HG02884 (cell line): ENCODE measurements around the gene OTOL1.

ENCODE experiments used
- ATAC-seq: cut with Tn5 transposase; IDR thresholded peaks from one replicate; pipeline ENCODE4 v1.9.1; 2021; ENCODE audit warnings: mild to moderate bottlenecking, moderate library complexity; ENCODE audit not compliant: unreplicated experiment

Gene OTOL1

DNA sequence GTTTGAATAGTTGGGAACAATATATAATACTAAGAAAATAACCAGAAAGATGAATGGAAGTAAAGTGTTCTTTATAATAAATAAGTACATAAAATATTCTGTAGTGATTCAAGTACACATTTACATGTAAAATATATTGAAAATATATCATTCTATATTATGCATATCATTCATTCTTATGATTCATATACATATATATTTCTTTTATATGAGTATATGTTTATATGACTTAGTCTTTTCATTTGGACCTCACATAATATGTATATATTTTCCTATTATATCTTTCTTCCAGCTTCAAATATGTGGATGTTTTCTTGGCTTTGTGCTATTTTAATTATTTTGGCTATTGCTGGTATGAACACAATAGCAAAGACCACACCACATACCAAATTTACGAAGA lies at the start of gene OTOL1:
Gene OTOL1, plus strand, starts transcription at position 301 of the 400 bp plus-strand sequence. Its CDS starts 0 bp downstream, at position 301.
- ATAC-seq, result no peak

DNA sequence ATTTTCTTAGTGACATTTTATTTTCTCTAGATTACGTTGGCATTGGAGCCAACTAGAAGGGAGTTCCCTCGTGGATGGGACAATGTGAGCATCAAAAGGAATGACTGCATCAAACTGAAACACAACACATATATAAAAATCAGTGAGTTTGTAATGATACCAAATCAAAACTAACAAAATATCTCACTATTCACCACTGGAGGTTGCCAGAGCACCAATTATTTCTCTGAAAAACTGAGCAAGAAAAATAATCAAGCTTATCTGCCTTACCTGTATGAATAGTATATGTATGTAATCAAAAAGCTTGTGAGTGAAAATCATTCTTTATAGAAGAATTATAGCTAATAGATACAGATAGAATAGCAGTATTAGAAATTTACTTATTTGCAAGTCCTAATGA lies 46.8 kb upstream of the OTOL1 start:
- no peak for ATAC-seq

DNA sequence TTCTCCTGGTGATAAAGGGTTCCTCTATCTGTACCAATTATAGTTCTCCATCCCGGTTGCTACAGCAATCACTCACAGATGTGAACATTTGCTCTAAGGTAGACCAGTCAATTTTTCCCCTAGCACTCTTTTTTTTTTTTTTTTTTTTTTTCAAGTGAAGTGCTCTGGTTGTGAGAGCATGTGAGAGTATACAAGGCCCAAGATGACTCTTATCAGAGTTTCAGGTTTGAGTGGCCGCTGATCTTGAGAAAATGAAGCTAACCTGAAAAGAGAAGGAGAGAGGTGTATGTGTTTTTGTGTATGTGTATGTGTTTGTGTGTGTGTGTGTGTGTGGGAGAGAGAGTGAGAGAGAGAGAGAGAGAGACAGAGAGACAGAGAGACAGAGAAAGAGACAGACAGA lies 44.4 kb upstream of the OTOL1 start:
- no peak for ATAC-seq

DNA sequence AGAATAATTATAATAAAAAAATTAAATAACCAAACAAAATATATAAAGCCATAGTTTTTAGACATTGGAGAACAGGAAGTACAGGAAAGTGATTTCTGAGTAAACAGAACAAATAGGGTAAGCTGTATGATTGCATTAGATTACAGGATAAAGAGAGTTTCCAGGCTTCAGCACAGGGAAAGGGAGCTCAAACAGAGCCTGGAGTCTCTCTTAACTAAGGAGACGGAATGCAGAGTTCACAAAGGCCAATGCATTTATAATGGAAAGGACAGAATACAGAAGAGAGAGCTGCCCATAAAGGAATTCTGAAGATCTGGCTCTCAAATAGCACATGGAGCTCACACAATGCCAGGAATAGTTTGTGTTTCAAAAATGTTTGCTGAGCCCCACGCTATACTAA lies 42.0 kb upstream of the OTOL1 start:
- ATAC-seq, result no peak

DNA sequence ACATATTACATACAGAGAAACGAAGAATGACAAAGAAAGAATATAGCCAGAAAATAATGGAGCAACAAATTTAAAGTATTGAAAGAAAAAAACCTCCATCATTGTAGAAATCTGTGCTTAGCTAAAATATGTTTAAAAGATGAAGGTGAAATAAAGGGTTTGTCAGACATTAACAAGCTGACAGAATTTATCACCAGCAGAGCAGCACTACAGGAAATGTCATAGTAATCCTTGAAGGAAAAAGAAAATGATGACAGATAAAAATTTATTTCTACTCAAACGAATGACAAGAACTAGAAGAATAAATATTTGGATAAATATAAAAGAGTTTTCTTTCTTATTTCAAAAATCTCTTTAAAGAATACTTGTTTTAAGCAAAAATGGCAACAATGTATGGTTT lies 40.6 kb upstream of the OTOL1 start:
- ATAC-seq, result no peak

DNA sequence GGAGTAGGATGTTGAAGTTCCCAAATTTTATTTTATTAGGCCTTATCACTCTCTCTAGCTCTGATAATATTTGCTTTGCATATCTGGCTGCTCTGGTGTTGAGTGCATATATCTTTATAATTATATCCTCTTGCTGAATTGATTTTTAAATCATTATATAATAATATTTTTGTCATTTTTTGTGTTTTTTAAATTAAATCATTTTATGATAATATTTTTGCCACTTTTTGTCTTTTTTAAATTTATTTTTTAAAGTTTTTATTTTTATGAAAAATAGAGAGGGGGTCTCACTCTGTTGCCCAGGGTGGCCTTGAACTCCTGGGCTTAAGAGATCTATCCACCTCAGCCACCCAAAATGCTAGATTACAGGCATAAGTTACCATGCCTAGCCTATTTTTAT lies 34.5 kb upstream of the OTOL1 start:
- ATAC-seq, result no peak

DNA sequence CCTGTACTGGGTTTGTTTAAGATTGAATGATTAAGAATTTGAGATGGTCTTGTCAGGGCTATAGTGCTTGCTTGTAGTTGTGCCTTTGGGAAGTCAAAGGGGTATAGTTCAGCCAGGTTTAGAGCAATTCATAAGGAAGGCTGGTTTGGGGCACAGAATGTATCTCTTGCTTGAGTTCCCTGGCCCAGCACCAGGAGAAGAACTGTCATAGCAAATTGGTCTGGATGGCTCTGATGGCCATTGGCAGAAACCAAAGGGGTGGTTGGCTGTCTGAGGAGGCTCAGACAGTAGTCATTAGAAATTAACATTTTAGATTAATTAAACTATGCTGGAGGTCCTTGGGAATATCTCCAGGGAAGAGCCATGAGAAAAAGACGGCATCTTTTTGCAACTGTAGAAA lies 25.4 kb upstream of the OTOL1 start:
- ATAC-seq, result no peak

DNA sequence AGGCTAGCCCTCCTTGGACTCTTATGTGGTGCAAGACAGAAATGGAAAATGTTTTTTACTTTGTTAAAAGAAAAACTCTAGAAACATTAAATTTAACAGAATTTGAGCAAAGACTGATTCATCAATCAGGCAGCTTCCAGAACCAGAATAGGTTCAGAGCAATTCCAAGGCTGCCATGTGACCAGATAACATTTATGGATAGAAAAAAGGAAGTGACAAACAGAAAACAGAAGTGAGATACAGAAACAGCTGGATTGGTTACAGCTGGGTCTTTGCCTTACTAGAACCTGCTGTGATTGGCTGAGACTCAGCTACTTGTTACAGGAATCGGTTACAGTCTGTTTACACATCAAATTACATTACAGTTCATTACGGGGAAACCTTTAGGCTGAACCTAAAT lies 22.5 kb upstream of the OTOL1 start:
- ATAC-seq, result no peak

DNA sequence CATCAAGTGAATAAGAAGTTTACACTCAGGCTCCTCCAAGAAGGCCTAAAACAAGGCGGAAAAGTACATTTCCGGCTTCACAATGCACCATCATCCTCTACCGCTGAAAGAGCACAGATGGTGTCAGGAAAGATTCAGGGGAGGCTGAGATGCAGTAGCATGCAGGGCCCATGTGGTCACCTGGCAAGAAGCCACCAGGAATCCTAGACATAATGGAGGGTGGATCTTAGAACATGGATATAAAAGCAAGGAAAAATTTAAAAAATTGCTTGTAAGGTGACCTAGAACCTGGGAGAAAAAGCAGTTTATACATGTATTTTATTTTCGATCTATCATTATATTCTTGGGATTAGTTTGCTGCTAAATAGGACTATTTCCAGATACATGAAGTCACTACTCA lies 21.9 kb upstream of the OTOL1 start:
- ATAC-seq, result no peak

DNA sequence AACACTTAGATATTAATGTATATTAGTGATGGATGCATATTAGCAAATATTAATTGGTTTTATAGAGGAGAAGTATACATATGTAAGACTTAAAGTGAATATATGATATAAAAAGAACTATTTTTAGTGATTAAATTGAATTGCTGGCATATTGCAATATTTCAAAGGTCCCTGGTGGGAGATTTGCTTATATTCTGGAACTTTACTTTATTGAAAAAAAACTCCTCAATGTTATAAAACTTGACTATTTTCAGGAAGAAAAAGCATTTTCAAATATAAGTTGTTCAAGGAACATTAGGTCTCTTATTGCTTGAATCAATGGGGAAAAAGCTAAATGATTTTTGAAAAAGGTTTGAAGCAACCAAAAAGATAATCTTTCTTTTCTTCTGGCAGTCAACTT lies 21.4 kb upstream of the OTOL1 start:
- no peak for ATAC-seq

DNA sequence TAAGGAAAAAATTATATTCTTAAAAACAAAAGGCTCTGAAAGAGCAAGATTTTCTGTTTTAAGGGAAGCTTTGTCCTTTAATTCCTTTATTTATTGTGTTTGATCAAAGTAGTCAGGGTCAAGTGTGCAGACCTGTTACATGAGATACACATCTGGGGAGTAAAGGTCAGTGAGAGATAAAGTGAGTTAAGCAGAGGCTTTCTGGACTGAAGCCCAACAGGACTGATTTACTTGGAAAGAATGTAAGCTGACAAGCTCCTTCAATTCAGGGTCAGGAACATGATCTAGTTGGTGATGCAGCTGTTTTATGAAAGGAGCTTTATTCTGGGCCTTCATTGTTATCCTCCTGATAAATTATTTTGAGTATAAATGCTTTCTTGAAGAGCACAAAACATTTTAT lies 20.7 kb upstream of the OTOL1 start:
- no peak for ATAC-seq

DNA sequence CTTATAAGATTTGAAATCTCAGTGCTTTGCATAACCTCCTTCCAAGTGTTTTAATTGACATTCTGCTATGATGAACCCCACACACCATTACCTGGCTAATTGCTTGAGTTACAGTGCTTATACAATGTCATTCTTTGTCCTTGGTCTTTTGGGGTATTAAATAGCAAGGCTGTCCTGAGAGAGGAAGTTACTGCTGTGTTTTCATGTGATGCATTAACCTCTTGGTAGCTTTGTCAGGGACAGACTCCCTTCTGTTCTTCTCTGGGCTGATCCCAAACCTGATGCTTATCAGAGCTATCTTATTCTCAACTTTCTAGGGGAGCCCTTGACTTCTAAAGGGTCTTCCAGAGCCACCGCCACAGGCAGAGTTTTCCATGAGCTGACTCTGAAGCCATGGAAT lies 12.4 kb upstream of the OTOL1 start:
- ATAC-seq, result no peak

DNA sequence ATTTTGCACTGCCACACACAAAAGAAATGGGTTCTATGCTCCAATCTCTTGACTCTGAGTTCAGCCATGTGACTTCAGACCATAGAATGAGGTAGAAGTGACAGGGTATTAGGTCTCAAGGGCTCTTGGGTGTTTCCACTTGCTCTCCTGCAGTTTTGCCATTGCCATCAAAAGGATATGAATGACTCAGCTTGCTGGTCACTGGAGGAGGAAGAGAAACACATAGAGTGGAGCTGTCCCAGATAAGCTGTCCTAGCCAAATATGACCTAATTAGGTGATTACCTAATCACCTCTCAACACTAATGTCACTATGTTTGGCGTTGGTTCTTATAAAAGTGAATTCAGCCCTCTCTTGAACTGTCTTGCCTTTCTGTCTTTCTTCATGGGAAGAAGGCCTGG lies 8.3 kb upstream of the OTOL1 start:
- peak; percentile 51 for ATAC-seq

DNA sequence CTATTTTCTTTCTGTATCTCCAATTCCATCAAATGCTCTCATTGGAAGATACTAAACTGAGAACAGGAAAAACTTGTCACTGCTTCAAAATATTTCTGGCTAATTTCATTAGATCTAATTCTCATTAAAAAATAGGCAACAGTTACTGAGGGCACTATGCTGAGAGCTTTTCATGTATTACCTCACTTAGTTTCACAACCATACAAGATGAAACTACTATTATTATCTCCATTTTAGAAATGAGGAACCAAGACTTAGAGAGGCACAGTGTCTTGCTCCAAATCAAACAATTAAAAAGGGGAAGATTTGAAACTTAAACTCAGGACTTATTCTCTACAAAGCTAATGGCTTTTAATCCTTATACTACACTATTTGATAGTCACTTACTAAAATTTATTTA lies 7.2 kb upstream of the OTOL1 start:
- ATAC-seq, result peak; percentile 95

DNA sequence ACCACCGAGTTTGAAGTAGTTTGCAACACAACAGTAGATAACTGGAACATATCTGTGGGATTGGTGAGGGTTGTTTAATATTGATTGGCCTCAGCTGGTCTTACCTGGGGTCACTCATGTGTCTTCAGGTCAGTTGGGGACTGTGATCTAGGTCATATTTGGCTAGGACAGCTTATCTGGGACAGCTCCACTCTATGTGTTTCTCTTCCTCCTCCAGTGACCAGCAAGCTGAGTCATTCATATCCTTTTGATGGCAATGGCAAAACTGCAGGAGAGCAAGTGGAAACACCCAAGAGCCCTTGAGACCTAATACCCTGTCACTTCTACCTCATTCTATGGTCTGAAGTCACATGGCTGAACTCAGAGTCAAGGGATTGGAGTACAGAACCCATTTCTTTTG lies 5.8 kb upstream of the OTOL1 start:
- ATAC-seq, result peak; percentile 44

DNA sequence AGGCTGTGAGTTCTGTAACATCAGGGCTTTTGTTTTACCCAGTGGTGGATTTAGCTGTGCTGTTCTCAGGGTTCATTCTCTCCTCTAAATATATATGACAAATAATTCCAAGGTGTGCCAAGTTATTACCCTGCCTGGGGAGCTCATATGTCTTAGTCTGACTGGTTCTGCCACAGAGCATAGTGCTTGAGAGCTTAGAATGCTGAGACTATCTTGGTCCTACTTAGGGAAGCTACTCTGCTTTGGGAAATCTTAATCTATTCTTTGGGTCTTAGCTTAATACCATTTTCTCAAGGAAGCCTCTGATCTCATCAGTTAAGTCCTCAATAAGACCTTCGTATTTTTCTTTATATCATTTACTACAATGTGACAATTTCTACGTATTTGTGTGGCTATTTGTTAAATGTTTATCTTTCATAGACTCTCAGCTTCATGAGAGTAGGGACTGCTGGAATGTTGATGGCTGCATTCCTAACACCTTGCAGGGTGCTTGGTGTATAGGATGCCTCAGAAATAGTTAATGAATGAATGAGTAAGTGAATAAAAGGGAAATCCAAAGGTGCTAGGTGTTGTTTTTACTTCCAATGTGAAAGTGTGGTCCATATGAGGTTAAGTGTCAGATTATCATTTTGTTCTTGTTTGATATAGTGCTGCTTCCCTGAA lies 1.8 kb downstream of the OTOL1 start:
- no peak for ATAC-seq

DNA sequence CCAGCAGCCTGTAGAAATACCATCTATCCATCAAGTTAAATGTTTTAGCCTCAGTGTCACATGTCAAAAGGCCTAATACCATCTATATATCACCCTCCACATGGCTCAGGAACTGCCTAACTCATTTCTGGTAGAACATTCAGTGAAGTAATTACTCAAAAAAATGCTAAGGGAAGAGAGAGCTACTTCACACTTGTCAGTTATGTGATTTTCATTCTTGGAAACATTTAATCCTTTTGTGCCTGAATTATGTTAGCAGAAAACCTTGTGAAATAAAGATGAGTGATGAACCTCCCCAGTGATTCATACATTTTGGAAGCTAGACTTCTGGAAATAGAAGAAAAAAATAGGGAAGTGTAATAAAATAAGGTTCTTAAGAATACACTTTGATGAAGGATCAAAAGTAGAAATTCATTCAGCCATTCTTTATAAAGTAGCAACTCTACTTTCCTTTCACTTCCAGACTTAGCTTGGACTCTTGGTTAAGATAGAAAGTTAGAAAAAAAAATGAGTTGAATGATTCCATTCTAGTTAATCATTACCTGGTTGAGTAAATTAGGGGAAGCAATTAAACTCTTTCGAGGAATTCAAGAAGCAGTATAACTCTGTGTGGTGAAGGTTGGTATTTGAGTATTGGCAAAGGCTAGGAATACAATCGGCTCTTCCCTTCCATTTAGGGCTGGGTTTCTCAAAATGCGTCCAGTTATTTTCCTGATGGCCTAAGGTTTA lies 3.6 kb downstream of the OTOL1 start:
- ATAC-seq, result no peak

DNA sequence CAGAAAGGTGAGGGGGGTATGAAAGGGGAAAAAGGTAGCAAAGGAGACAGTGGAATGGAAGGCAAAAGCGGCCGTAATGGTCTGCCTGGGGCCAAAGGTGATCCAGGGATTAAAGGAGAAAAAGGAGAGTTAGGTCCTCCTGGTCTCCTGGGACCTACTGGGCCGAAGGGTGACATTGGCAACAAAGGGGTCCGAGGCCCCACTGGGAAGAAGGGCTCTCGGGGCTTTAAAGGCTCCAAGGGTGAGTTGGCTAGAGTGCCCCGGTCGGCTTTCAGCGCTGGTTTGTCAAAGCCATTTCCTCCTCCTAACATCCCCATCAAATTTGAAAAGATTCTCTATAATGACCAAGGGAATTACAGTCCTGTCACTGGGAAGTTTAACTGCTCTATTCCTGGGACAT lies 6.7 kb downstream of the OTOL1 start:
- no peak for ATAC-seq

DNA sequence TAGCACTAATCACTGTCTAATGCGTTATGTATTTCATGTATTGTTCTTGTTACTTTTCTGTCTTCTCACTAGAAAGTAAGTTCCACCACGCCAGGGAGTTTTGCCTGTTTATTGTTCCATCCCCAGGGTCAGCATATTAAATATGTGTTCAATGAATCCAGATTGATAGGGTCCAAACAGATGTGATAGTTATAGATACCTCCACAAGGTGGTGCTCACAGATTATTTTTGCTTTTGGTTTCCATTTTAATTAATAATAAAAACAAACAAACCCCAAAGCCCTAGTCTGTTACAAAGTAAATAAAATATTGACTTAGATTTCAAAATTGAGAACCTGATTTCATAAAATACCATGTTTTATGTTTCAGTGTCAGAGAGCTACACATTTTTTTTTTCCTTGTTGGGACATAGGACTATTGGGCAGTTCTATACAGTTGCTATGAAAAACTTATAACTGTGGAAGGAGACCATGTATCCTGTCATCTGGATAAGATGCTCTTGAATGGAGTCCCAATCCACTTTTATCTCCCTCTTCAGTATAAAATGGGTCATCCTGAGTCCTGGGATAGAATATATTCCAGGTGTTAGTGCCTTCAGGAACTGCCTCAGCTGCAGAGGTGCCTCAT lies 12.4 kb downstream of the OTOL1 start:
- peak; percentile 74 for ATAC-seq

DNA sequence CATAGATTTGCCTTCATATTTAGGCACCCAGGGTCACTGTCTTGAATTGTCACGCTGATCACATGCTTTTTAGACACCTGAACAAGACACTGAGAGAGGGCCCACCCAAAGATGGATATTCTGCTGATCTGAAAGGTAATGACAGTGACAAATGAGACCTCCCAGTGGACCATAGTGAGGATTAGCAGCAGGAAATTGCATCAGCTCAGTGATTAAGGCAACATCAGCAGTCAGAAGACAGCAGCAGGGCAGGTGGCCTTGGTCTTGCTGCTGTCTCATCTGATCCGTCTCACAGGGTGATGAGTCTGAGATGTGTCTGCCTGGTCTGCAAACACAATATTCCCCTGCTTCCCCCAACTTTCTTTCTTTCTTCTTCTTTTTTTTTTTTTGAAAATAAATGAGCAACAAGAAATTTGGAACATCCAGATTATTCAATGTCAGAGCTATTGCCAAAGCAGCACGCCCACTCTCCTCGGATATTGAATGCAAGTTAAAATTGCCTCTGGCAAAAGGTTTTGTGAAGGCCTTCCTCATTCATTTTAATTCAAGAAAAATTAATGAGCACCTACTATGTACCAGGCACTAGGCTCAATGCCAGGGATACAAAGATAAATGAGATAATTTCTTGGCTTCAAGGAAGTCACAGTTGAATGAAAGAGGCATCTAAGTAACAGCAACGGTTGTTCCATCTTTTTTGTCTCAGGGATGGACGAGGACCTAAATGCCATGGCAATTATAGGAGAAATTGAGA lies 14.1 kb downstream of the OTOL1 start:
- no peak for ATAC-seq

DNA sequence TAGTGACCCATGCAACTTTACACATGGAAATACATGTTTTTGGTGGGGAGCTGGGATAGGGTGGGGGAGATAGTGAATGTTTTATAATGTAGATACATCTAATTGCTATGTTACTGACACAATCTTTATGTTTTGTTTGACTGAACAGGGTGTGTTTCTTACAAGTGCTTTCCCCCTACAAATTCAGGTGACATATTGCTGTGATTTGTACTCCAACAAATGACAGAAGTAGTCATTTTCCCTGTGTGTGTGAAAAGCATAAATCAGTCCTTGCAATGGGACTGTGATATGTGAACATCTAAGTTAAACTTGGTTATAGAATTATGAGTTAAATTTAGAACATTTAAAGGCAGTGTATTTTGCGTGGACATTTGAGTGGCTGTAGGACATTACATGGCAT lies 27.3 kb downstream of the OTOL1 start:
- no peak for ATAC-seq

DNA sequence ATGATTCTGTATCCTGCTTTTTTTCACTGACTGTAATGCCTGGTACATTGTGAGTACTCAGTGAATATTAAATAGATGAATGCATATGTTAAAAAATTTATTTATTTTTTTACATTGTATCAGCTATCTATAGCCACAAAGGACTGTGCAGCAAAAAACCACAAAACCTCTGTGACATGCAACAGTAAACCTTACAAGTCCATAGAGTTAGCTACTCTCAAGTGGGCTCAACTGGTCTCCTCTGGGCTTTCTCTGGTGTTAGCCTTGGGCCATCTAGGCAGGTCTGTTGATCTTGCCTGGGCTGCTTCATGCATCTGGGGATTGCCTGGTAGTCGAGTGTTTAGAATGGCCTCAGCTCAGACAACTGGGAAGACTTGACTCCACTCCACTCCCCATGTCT lies 35.3 kb downstream of the OTOL1 start:
- ATAC-seq, result no peak
